GM21619 (cell line): ENCODE measurements around the gene ULK4.
"Not testable (repeated sequence)": the region's sequence is repeated elsewhere in the genome, so short reads cannot be mapped to it uniquely, and the experiment has no call there.

Experiments
- ATAC-seq: cut with Tn5 transposase; IDR thresholded peaks from one replicate; pipeline ENCODE4 v1.9.1; 2021; ENCODE audit not compliant: unreplicated experiment

ULK4 gene

GRCh38 chr3:41507336-41508062, 454.4 kb downstream of the ULK4 start:
- ATAC-seq = no peak

DNA sequence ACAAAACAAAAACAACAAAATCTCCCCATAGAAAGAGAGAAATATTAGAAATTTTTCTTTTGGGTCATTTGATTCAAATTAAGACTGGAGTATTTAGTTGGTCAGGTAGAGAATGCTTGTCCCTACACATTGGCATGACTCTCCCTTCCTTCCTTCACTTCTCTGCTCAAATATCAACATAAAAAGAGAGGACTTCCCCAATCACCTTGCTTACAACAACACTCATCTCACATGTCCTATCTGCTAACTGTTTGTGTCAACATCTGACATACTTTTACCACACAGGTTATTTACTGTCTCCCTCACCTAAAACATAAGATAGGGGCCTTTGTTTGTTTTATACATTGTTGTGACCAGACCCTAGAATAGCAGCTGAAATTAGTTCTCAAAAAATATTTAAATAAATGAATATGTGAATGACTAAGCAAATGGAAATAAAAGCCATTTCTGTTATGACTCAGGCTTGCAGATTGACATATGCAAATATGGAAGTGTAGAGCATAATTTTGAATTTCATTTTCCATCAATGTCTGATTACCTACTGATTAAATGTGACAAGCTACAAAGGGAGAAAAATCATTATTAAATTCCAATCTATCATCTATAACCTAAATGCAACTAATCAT, 457.8 kb downstream of the ULK4 start:
- ATAC-seq = peak; percentile 54

DNA sequence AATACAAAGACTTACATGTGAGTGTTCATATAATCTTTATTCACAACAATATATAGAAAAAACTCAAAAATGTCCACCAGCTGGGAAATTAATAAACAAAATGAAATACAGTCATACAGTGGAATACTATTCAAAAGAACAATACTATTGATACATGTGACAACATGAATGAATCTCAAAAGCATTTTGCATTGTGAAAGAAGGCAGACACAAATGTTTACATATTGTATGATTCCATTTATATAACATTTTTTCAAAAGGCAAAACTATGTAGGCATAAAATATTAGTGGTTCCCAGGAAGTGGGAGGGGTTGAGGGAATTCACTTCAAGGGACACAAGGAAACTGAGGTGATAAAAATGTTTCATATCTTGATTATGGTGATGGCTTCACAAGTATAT, 459.4 kb downstream of the ULK4 start:
- no peak for ATAC-seq

DNA sequence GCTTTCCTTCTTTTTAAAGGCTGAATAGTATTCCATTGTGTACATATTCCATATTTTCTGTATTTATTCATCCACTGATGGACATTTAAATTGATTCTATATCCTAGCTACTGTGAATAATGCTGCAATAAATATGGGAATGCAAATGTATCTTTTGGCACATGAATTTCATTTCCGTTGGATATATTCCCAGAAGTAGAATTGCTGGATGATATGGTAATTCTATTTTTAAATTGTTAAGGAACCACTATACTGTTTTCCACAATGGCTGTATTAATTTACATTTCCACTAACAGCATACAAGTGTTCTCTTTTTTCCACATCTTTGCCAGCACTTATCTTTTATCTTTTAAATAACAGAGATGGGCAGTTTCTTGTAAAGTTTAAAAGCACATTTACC, 459.9 kb downstream of the ULK4 start:
- no peak for ATAC-seq

GRCh38 chr3:41498847-41499246, 463.1 kb downstream of the ULK4 start:
- ATAC-seq = no peak

DNA sequence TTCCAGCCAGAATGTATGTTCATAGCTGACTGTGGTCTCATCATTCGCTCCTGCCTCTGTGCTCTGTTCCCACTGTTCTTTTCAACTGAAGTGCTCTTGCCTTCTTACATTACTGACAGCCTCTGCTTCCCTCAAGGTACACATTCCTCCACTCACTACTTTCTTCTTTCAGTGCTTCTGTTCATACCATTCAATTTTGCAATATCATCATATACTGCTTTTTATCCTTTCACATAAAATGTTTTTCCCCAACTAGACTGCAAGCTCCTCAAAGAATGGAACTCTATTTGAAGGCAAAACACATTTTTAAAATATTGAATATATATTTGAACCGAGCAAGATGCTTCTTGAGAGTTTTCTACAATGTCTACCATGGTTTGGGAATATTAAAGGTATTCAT, 471.5 kb downstream of the ULK4 start:
- no peak for ATAC-seq

GRCh38 chr3:41489231-41489630, 472.7 kb downstream of the ULK4 start:
- no peak for ATAC-seq

GRCh38 chr3:41488501-41488900, 473.4 kb downstream of the ULK4 start:
- no peak for ATAC-seq

GRCh38 chr3:41485484-41485883, 476.4 kb downstream of the ULK4 start:
- ATAC-seq = no peak

DNA sequence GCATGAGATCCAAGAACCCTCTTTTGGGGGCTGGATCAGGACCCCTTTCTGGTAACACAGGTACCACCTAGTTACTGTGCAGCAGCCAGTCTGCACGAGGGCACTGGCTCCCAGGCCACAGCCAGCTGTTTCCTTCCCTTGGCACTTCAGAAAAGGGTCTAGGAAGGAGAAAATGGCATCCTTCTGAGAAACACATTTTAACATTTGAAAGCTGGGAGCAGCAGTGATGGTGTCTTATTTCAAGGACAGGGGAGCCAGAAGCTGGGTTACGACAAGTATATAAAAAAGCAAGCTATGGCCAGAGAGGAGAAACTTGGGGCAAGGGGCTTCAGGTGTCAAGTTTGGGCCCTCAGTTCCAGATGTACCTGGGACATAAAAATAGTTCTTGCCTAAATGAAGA, 479.8 kb downstream of the ULK4 start:
- no peak for ATAC-seq

GRCh38 chr3:41478278-41478677, 483.6 kb downstream of the ULK4 start:
- ATAC-seq = no peak

- ATAC-seq = peak; percentile 64
Observed at GRCh38 chr3:41477399-41478014, 484.4 kb downstream of the ULK4 start.

DNA sequence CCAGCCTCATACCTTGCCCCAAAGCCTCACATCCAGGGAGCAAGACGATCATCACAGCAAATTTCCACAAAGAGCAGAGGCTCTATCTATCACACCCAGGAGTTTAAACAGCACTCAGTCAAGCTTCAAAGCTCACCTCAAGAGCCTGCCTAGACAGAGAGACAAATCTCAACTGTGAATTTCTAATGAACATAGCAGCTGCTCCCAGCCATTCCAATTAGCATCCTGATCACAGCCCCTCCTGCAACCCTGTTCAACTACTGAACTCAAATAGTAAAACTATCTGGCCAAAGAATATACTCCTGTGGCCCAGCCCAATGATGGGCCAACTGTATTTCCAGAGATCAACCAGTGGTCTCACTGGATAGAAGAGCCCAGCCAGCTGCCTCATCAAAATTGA, 492.8 kb downstream of the ULK4 start:
- ATAC-seq = no peak

DNA sequence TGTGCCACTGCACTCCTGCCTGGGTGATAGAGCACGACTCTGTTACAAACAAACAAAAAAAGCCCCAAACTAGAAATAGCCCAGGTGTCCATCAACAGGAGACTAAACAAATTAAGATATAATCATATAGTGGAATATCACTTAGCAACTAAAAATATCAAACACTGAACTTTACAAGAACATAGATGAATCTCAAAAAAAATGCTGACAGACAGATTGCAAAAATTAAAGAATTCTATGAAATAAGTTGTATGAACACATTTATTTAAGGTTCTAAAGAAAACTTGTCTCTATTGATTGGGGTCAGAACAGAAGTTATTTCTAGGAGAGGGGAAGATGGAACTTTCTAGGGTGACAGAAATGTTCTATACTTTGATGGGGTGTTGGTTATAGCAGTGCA, 494.4 kb downstream of the ULK4 start:
- no peak for ATAC-seq

DNA sequence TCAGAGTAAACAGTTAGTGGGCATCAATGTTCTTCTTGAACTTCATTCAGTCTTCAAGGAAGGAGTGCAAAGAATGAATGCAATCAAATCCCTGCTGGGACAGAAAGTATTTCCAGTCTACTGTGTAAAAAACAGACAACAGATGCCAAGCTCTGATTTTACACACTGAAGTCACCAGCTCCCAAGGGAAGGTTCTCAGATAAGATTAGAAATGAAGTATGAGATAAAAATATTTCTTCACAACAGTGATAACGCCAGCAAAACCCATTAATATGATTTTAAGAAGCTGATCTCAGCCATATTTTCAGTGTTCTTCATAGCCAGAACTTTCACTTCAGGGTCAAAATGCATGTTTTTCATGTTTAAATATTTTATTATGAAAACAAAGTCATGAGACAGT, 497.0 kb downstream of the ULK4 start:
- ATAC-seq = no peak

DNA sequence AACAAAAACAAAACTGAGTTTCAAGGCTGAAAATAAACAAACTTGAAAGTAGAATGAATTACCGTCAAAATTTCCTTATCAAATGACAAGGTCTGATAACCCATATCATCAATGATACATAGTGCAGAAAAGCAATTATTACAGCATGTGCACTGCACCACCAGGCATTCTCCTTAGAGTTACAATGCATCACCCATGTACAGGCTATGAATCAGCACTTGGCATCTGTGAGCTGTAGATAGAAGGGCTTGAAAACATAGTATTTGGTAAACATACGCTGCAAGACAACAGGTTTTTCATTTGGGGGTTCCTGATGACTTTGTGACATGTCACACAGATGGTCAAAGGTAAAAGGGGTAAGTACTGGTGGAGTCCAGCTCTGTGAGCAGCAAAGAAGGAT, 497.5 kb downstream of the ULK4 start:
- no peak for ATAC-seq

- no peak for ATAC-seq
Observed at GRCh38 chr3:41462103-41462691, 499.7 kb downstream of the ULK4 start.

GRCh38 chr3:41460736-41461135, 501.2 kb downstream of the ULK4 start:
- ATAC-seq = no peak

GRCh38 chr3:41457176-41457575, 504.7 kb downstream of the ULK4 start:
- no peak for ATAC-seq

- no peak for ATAC-seq
Observed at GRCh38 chr3:41456162-41456561, 505.7 kb downstream of the ULK4 start.

GRCh38 chr3:41453618-41454017, 508.3 kb downstream of the ULK4 start:
- not testable (repeated sequence) for ATAC-seq
